K562 (cell line): Measurements from ENCODE around the gene C1orf216. TPM values are rescaled to one million over a fixed set of nuclear protein-coding genes. Genes with fewer than 3 reads are reported as not detected.
A peak's percentile ranks its signal among the peaks of the same experiment; 100 is the strongest.

Experiments
- ATF1 ChIP-seq, 2 experiments: fragments of 450-650 bp in 1 of 2; IDR thresholded peaks; 2 replicates each; pipeline ENCODE4 v1.6.1; 2016; ENCODE audit warnings: missing compliant biosample characterization in 1 of 2, missing genetic modification characterization in 1 of 2
- CREBBP ChIP-seq: IDR thresholded peaks from one replicate; pipeline ENCODE4 v1.6.1; 2012; ENCODE audit warnings: low read depth, mild to moderate bottlenecking, control low read depth, inconsistent platforms, low read length
- HNRNPL ChIP-seq: fragments of 200-400 bp; formaldehyde crosslinking; IDR thresholded peaks from 2 replicates; pipeline ENCODE4 v1.6.1; 2017; ENCODE audit warnings: low read depth, mild to moderate bottlenecking, low read length
- KDM2B ChIP-seq: fragments of 250-450 bp; sonication (Bioruptor Pico); IDR thresholded peaks from 2 replicates; pipeline ENCODE4 v1.8.0; 2021; ENCODE audit warnings: mild to moderate bottlenecking, moderate library complexity
- NONO ChIP-seq, 2 experiments: fragments of 200-400 bp in 1 of 2; fragments of 450-650 bp in 1 of 2; formaldehyde crosslinking in 1 of 2; IDR thresholded peaks; 2 replicates each; pipeline ENCODE4 v1.6.1; 2017; ENCODE audit warnings: low read depth in 2 of 2, mild to moderate bottlenecking in 2 of 2, moderate library complexity in 2 of 2, low read length in 1 of 2
- RAD51 ChIP-seq: fragments of 450-650 bp; IDR thresholded peaks from 2 replicates; pipeline ENCODE4 v1.7.1; 2016; ENCODE audit warnings: low read depth, mild to moderate bottlenecking, borderline replicate concordance
- SMAD1 ChIP-seq: fragments of 150-350 bp; IDR thresholded peaks from 2 replicates; pipeline ENCODE4 v1.6.1; 2014; ENCODE audit warnings: low read length, low read depth; ENCODE audit not compliant: partially characterized antibody
- XRCC3 ChIP-seq: fragments of 450-650 bp; IDR thresholded peaks from 2 replicates; pipeline ENCODE4 v1.6.1; 2017; ENCODE audit warnings: mild to moderate bottlenecking, moderate library complexity
- polyA plus RNA-seq, 8 experiments: library from polyadenylated mRNA; depleted of rRNA in 4 of 8; stranded (reverse) in 5 of 8; unstranded in 3 of 8; fragments of >200 nt; fragmentation: Nextera tagmentation in 2 of 8; fragmentation: Illumina TruSeq in 1 of 8; extraction: Ambion mirVana in 2 of 8; extraction: Trizol in 1 of 8; gene quantifications; 2 replicates each; pipeline versions ENCODE4 v1.2.1 to v1.2.3, GENCODE V29; 2011 to 2014; ENCODE audit warnings: inconsistent platforms in 1 of 8, missing spikeins in 1 of 8
- total RNA-seq, 7 experiments: library from RNA; depleted of rRNA in 6 of 7; stranded (reverse); fragments of >200 nt in 6 of 7; fragmentation: Illumina TruSeq in 2 of 7; extraction: Trizol in 2 of 7; gene quantifications; 2 replicates each; pipeline versions ENCODE4 v1.2.1 to v1.2.3, GENCODE V29; 2011 to 2021; ENCODE audit warnings: low replicate concordance in 1 of 7
- TF ChIP-seq, protein P1 (sequence below): sonication (generic); formaldehyde crosslinking; IDR thresholded peaks from 2 replicates; pipeline ENCODE4 v1.8.0; 2023; ENCODE audit warnings: missing genetic modification reagents, mild to moderate bottlenecking, borderline replicate concordance
- TF ChIP-seq, protein P2 (sequence below), 2 experiments: IDR thresholded peaks; 2 replicates each; pipeline ENCODE4 v1.6.1; 2011; ENCODE audit warnings: borderline replicate concordance in 1 of 2, control low read depth in 1 of 2, low read depth in 1 of 2, low read length in 1 of 2, mild to moderate bottlenecking in 1 of 2, mixed read lengths in 1 of 2, moderate library complexity in 1 of 2; ENCODE audit not compliant: insufficient read depth in 1 of 2, insufficient read length in 1 of 2, poor library complexity in 1 of 2, severe bottlenecking in 1 of 2; ENCODE audit errors: extremely low read depth in 1 of 2
- TF ChIP-seq, protein P3 (sequence below): sonication (generic); formaldehyde crosslinking; IDR thresholded peaks from 2 replicates; pipeline ENCODE4 v1.8.0; 2022; ENCODE audit warnings: missing genetic modification reagents, mild to moderate bottlenecking, moderate library complexity, borderline replicate concordance
- TF ChIP-seq, protein P4 (sequence below): sonication (generic); formaldehyde crosslinking; IDR thresholded peaks from 2 replicates; pipeline ENCODE4 v1.8.0; 2022; ENCODE audit warnings: missing genetic modification reagents, mild to moderate bottlenecking, borderline replicate concordance
- TF ChIP-seq, protein P5 (sequence below): sonication (generic); formaldehyde crosslinking; IDR thresholded peaks from 2 replicates; pipeline ENCODE4 v1.8.0; 2023; ENCODE audit warnings: mild to moderate bottlenecking, missing genetic modification reagents
- TF ChIP-seq, protein P6 (sequence below): IDR thresholded peaks from 2 replicates; pipeline ENCODE4 v1.6.1; 2011; ENCODE audit not compliant: insufficient read length; ENCODE audit errors: extremely low read depth
- TF ChIP-seq, protein P7 (sequence below): fragments of 250-450 bp; sonication (Bioruptor Pico); IDR thresholded peaks from 2 replicates; pipeline ENCODE4 v1.5.0; 2021

Gene C1orf216
- total and polyA plus RNA-seq, 9 of the 15 experiments (the other 6 are each of a cell fraction or from before 2014, with no cell fraction given): 3.4 to 25.1 (median 15.0) TPM

DNA sequence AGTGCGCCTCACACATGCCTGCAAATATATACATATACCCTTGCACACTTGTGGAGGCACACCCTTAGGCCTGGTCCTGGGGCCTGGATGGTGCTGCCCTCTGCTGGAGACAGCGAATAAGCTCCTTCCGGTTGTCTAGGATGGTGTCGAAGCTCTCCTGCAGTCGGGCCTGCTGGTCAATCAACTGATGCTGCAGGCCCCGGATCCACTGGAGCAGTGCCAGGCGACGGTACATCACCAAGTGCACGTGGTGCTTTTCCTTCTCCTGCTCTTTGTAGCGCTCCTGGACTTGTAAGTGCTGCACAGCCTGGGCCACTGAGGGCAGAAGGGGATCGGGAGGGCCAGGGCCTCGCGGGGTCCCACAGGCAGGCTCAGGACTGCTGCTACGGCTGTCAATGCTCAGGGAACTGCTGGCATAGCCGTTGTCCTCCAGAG is 3.1 kb downstream of the C1orf216 start (continued):
- TF ChIP-seq, protein P1, sequence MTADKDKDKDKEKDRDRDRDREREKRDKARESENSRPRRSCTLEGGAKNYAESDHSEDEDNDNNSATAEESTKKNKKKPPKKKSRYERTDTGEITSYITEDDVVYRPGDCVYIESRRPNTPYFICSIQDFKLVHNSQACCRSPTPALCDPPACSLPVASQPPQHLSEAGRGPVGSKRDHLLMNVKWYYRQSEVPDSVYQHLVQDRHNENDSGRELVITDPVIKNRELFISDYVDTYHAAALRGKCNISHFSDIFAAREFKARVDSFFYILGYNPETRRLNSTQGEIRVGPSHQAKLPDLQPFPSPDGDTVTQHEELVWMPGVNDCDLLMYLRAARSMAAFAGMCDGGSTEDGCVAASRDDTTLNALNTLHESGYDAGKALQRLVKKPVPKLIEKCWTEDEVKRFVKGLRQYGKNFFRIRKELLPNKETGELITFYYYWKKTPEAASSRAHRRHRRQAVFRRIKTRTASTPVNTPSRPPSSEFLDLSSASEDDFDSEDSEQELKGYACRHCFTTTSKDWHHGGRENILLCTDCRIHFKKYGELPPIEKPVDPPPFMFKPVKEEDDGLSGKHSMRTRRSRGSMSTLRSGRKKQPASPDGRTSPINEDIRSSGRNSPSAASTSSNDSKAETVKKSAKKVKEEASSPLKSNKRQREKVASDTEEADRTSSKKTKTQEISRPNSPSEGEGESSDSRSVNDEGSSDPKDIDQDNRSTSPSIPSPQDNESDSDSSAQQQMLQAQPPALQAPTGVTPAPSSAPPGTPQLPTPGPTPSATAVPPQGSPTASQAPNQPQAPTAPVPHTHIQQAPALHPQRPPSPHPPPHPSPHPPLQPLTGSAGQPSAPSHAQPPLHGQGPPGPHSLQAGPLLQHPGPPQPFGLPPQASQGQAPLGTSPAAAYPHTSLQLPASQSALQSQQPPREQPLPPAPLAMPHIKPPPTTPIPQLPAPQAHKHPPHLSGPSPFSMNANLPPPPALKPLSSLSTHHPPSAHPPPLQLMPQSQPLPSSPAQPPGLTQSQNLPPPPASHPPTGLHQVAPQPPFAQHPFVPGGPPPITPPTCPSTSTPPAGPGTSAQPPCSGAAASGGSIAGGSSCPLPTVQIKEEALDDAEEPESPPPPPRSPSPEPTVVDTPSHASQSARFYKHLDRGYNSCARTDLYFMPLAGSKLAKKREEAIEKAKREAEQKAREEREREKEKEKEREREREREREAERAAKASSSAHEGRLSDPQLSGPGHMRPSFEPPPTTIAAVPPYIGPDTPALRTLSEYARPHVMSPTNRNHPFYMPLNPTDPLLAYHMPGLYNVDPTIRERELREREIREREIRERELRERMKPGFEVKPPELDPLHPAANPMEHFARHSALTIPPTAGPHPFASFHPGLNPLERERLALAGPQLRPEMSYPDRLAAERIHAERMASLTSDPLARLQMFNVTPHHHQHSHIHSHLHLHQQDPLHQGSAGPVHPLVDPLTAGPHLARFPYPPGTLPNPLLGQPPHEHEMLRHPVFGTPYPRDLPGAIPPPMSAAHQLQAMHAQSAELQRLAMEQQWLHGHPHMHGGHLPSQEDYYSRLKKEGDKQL: no peak
- TF ChIP-seq NONO (IDR thresholded peaks at IDR 0.05; ENCODE audit: low read depth in 2 of 2, low read length in 1 of 2): no peak
- TF ChIP-seq SMAD1: no peak
- TF ChIP-seq, protein P2, sequence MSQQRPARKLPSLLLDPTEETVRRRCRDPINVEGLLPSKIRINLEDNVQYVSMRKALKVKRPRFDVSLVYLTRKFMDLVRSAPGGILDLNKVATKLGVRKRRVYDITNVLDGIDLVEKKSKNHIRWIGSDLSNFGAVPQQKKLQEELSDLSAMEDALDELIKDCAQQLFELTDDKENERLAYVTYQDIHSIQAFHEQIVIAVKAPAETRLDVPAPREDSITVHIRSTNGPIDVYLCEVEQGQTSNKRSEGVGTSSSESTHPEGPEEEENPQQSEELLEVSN (IDR thresholded peaks at IDR 0.05; ENCODE audit: borderline replicate concordance in 1 of 2, extremely low read depth in 1 of 2, insufficient read depth in 1 of 2, insufficient read length in 1 of 2, low read depth in 1 of 2, low read length in 1 of 2, poor library complexity in 1 of 2, severe bottlenecking in 1 of 2): no peak
- TF ChIP-seq ATF1 (CRISPR knock-in tag; IDR thresholded peaks at IDR 0.05): no peak
- no peak for TF ChIP-seq ATF1 (tag; IDR thresholded peaks at IDR 0.05)
- TF ChIP-seq KDM2B (CRISPR knock-in tag): 0 out of 2 replicates have a peak, but pooled peaks have one; percentile 13
- TF ChIP-seq, protein P3, sequence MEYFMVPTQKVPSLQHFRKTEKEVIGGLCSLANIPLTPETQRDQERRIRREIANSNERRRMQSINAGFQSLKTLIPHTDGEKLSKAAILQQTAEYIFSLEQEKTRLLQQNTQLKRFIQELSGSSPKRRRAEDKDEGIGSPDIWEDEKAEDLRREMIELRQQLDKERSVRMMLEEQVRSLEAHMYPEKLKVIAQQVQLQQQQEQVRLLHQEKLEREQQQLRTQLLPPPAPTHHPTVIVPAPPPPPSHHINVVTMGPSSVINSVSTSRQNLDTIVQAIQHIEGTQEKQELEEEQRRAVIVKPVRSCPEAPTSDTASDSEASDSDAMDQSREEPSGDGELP (CRISPR knock-in tag): peak; percentile 51; the same call in 1 of the 2 replicates
- TF ChIP-seq XRCC3: no peak
- TF ChIP-seq, protein P4, sequence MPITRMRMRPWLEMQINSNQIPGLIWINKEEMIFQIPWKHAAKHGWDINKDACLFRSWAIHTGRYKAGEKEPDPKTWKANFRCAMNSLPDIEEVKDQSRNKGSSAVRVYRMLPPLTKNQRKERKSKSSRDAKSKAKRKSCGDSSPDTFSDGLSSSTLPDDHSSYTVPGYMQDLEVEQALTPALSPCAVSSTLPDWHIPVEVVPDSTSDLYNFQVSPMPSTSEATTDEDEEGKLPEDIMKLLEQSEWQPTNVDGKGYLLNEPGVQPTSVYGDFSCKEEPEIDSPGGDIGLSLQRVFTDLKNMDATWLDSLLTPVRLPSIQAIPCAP (CRISPR knock-in tag): no peak
- TF ChIP-seq, protein P5, sequence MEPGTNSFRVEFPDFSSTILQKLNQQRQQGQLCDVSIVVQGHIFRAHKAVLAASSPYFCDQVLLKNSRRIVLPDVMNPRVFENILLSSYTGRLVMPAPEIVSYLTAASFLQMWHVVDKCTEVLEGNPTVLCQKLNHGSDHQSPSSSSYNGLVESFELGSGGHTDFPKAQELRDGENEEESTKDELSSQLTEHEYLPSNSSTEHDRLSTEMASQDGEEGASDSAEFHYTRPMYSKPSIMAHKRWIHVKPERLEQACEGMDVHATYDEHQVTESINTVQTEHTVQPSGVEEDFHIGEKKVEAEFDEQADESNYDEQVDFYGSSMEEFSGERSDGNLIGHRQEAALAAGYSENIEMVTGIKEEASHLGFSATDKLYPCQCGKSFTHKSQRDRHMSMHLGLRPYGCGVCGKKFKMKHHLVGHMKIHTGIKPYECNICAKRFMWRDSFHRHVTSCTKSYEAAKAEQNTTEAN (CRISPR knock-in tag): peak; percentile 85; the same call in 1 of the 2 replicates
- no peak for TF ChIP-seq HNRNPL
- TF ChIP-seq, protein P6, sequence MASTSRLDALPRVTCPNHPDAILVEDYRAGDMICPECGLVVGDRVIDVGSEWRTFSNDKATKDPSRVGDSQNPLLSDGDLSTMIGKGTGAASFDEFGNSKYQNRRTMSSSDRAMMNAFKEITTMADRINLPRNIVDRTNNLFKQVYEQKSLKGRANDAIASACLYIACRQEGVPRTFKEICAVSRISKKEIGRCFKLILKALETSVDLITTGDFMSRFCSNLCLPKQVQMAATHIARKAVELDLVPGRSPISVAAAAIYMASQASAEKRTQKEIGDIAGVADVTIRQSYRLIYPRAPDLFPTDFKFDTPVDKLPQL: no peak
- no peak for TF ChIP-seq CREBBP
- TF ChIP-seq RAD51: no peak
- TF ChIP-seq, protein P7, sequence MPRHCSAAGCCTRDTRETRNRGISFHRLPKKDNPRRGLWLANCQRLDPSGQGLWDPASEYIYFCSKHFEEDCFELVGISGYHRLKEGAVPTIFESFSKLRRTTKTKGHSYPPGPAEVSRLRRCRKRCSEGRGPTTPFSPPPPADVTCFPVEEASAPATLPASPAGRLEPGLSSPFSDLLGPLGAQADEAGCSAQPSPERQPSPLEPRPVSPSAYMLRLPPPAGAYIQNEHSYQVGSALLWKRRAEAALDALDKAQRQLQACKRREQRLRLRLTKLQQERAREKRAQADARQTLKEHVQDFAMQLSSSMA (CRISPR knock-in tag): no peak
